Vagina (tissue), 2 donors: ENCODE results near the gene HSF2BP. TPM values are rescaled to one million over a fixed set of nuclear protein-coding genes. Genes with fewer than 3 reads are reported as not detected.
"Not testable (repeated sequence)": the region's sequence is repeated elsewhere in the genome, so short reads cannot be mapped to it uniquely, and the experiment has no call there.

Experiments used
- DNase-seq, 2 donors: peaks; one replicate each; pipeline ENCODE4 v3.0.0-alpha.2; 2017; ENCODE audit errors: extremely low spot score in 2 of 2
- H3K27ac ChIP-seq: fragments of 200-600 bp; sonication (generic); one replicate; pipeline ENCODE4 v1.5.1; 2019
- H3K27me3 ChIP-seq: fragments of 200-600 bp; sonication (generic); one replicate; pipeline ENCODE4 v1.5.1; 2019
- H3K36me3 ChIP-seq, 2 donors: fragments of 200-600 bp; sonication (generic); one replicate each; pipeline ENCODE4 v1.5.1; 2017 to 2019
- H3K4me1 ChIP-seq: fragments of 200-600 bp; sonication (generic); one replicate; pipeline ENCODE4 v1.5.1; 2019
- H3K4me3 ChIP-seq, 2 donors: fragments of 200-600 bp; sonication (generic); 1 replicate in 1 of 2; 2 replicates in 1 of 2; pipeline ENCODE4 v1.5.1; 2016 to 2019
- H3K9me3 ChIP-seq: fragments of 200-600 bp; sonication (generic); one replicate; pipeline ENCODE4 v1.5.1; 2019
- CTCF ChIP-seq, 3 experiments: fragments of 450-650 bp in 2 of 3; fragments of 200-600 bp in 1 of 3; sonication (generic) in 1 of 3; IDR thresholded peaks; one replicate each; pipeline ENCODE4 v1.5.1; 2017 to 2019; ENCODE audit warnings: antibody characterized with exemption in 3 of 3, mild to moderate bottlenecking in 2 of 3, moderate library complexity in 2 of 3
- POLR2A ChIP-seq, 2 donors: fragments of 450-650 bp; IDR thresholded peaks; one replicate each; pipeline ENCODE4 v1.6.1; 2017; ENCODE audit warnings: antibody characterized with exemption in 2 of 2, mild to moderate bottlenecking in 2 of 2, moderate library complexity in 2 of 2
- POLR2AphosphoS5 ChIP-seq, 2 donors: sonication (generic); formaldehyde crosslinking; IDR thresholded peaks; one replicate each; pipeline ENCODE4 v1.9.0; 2017; ENCODE audit warnings: antibody characterized with exemption in 2 of 2, mild to moderate bottlenecking in 2 of 2, low read depth in 1 of 2; ENCODE audit not compliant: insufficient read depth in 1 of 2
- intact Hi-C: fragments of 100-400 bp; cut with DNase I; formaldehyde crosslinking; loops from one replicate; pipeline ENCODE4 v1.15.1; 2023
- total RNA-seq: library from RNA; depleted of rRNA; stranded (reverse); fragments of >200 nt; gene quantifications from one replicate; pipeline ENCODE4 v1.2.3, GENCODE V29; 2016

Gene HSF2BP
- total RNA-seq, 1 donor from 2014 or later = 2.7 TPM

GRCh38 chr21:43686811-43687565 lies 27.7 kb upstream of the HSF2BP start:
- Histone ChIP-seq H3K4me1 (no peaks in the 10 kb centered on the region), H3K27me3 (no peaks in the 10 kb centered on the region), H3K27ac (no peak overlapping the region), H3K9me3 (no peaks in the 10 kb centered on the region), H3K4me3 (no peak overlapping the region), H3K36me3 (peaks cover 0 to 91% of the 10 kb centered on the region in 2 donors)
- intact Hi-C loops = no loop called here
- no peak for DNase-seq
- TF ChIP-seq POLR2AphosphoS5 (IDR thresholded peaks at IDR 0.05; ENCODE audit: insufficient read depth in 1 of 2, low read depth in 1 of 2) = no peak
- TF ChIP-seq POLR2A (IDR thresholded peaks at IDR 0.05) = no peak
- no peak for TF ChIP-seq CTCF (IDR thresholded peaks at IDR 0.05)

GRCh38 chr21:43684424-43684823 lies 25.1 kb upstream of the HSF2BP start:
- TF ChIP-seq CTCF (IDR thresholded peaks at IDR 0.05) = no peak
- no peak for TF ChIP-seq POLR2A (IDR thresholded peaks at IDR 0.05)
- TF ChIP-seq POLR2AphosphoS5 (IDR thresholded peaks at IDR 0.05; ENCODE audit: insufficient read depth in 1 of 2, low read depth in 1 of 2) = no peak
- Histone ChIP-seq H3K4me3 (no peak overlapping the region), H3K27me3 (no peaks in the 10 kb centered on the region), H3K36me3 (peaks cover 0 to 79% of the 10 kb centered on the region in 2 donors), H3K27ac (no peak overlapping the region), H3K9me3 (no peaks in the 10 kb centered on the region), H3K4me1 (no peaks in the 10 kb centered on the region)
- no peak for DNase-seq
- intact Hi-C loops = no loop called here

- Histone ChIP-seq H3K4me3 (no peak overlapping the region), H3K27ac (no peak overlapping the region), H3K9me3 (no peaks in the 10 kb centered on the region), H3K27me3 (no peaks in the 10 kb centered on the region), H3K4me1 (no peaks in the 10 kb centered on the region), H3K36me3 (peaks cover 0 to 60% of the 10 kb centered on the region in 2 donors)
- no peak for TF ChIP-seq POLR2A (IDR thresholded peaks at IDR 0.05)
- TF ChIP-seq POLR2AphosphoS5 (IDR thresholded peaks at IDR 0.05; ENCODE audit: insufficient read depth in 1 of 2, low read depth in 1 of 2) = no peak
- no peak for TF ChIP-seq CTCF (IDR thresholded peaks at IDR 0.05)
- intact Hi-C loops = no loop called here
- DNase-seq = no peak
Measured at GRCh38 chr21:43681650-43682049, 22.4 kb upstream of the HSF2BP start.

- H3K4me3 ChIP-seq, H3K27me3 ChIP-seq, H3K27ac ChIP-seq, H3K9me3 ChIP-seq, H3K4me1 ChIP-seq, DNase-seq, intact Hi-C loops: not testable (repeated sequence)
- H3K36me3 ChIP-seq = peaks cover 0 to 58% of the 10 kb centered on the region in 2 donors
Measured at GRCh38 chr21:43680421-43680820, 21.1 kb upstream of the HSF2BP start.

- Histone ChIP-seq H3K9me3 (no peaks in the 10 kb centered on the region), H3K4me1 (no peaks in the 10 kb centered on the region), H3K4me3 (no peak overlapping the region), H3K27ac (no peak overlapping the region), H3K36me3 (peaks cover 0 to 58% of the 10 kb centered on the region in 2 donors), H3K27me3 (no peaks in the 10 kb centered on the region)
- intact Hi-C loops = no loop called here
- DNase-seq = no peak
- TF ChIP-seq POLR2A (IDR thresholded peaks at IDR 0.05) (no peak), CTCF (IDR thresholded peaks at IDR 0.05) (no peak), POLR2AphosphoS5 (IDR thresholded peaks at IDR 0.05; ENCODE audit: insufficient read depth in 1 of 2, low read depth in 1 of 2) (no peak)
Measured at GRCh38 chr21:43679951-43680350, 20.7 kb upstream of the HSF2BP start.
